ENCODE results near the gene KCNT1.

Gene KCNT1

GRCh38 chr9:135764731-135765130, 62.7 kb downstream of the KCNT1 start:
- H3K9me3 Mint-ChIP-seq: peaks cover 2% of the 10 kb centered on the region

GRCh38 chr9:135765416-135765815, 63.4 kb downstream of the KCNT1 start:
- Mint-ChIP-seq H3K4me1 (ENCODE audit: low read depth) (no peaks in the 10 kb centered on the region), H3K4me3 (no peak overlapping the region), H3K9me3 (peaks cover 2% of the 10 kb centered on the region), H3K36me3 (ENCODE audit: low read depth) (no peaks in the 10 kb centered on the region), H3K27me3 (no peaks in the 10 kb centered on the region), H3K27ac (no peak overlapping the region)
- no peak for DNase-seq

More at GRCh38 chr9:135764731-135765130, 62.7 kb downstream of the KCNT1 start:
- no peak overlapping the region for H3K27ac Mint-ChIP-seq
- no peaks in the 10 kb centered on the region for H3K36me3 Mint-ChIP-seq (ENCODE audit: low read depth)
- H3K27me3 Mint-ChIP-seq: no peaks in the 10 kb centered on the region
- no peak for DNase-seq
- H3K4me3 Mint-ChIP-seq: no peak overlapping the region
- H3K4me1 Mint-ChIP-seq (ENCODE audit: low read depth): no peaks in the 10 kb centered on the region

GRCh38 chr9:135766251-135766650, 64.3 kb downstream of the KCNT1 start:
- no peak for DNase-seq
- Mint-ChIP-seq H3K4me1 (ENCODE audit: low read depth) (no peaks in the 10 kb centered on the region), H3K4me3 (no peak overlapping the region), H3K9me3 (peaks cover 2% of the 10 kb centered on the region), H3K36me3 (ENCODE audit: low read depth) (no peaks in the 10 kb centered on the region), H3K27me3 (no peaks in the 10 kb centered on the region), H3K27ac (no peak overlapping the region)

GRCh38 chr9:135766707-135767106, 64.7 kb downstream of the KCNT1 start:
- no peak overlapping the region for H3K27ac Mint-ChIP-seq
- no peaks in the 10 kb centered on the region for H3K4me1 Mint-ChIP-seq (ENCODE audit: low read depth)
- H3K4me3 Mint-ChIP-seq: no peak overlapping the region
- no peak for DNase-seq
- H3K9me3 Mint-ChIP-seq: peaks cover 2% of the 10 kb centered on the region
- no peaks in the 10 kb centered on the region for H3K36me3 Mint-ChIP-seq (ENCODE audit: low read depth)
- H3K27me3 Mint-ChIP-seq: no peaks in the 10 kb centered on the region

- peaks cover 2% of the 10 kb centered on the region for H3K9me3 Mint-ChIP-seq
These were observed 66.7 kb downstream of the KCNT1 start for GRCh38 chr9:135768516-135769218.

GRCh38 chr9:135769489-135770202, 67.7 kb downstream of the KCNT1 start:
- Mint-ChIP-seq H3K36me3 (ENCODE audit: low read depth) (no peaks in the 10 kb centered on the region), H3K9me3 (peaks cover 2% of the 10 kb centered on the region), H3K27ac (no peak overlapping the region), H3K27me3 (no peaks in the 10 kb centered on the region), H3K4me3 (no peak overlapping the region), H3K4me1 (ENCODE audit: low read depth) (no peaks in the 10 kb centered on the region)
- DNase-seq: no peak

More at GRCh38 chr9:135768516-135769218, 66.7 kb downstream of the KCNT1 start:
- Mint-ChIP-seq H3K36me3 (ENCODE audit: low read depth) (no peaks in the 10 kb centered on the region), H3K27ac (no peak overlapping the region), H3K4me1 (ENCODE audit: low read depth) (no peaks in the 10 kb centered on the region), H3K27me3 (no peaks in the 10 kb centered on the region), H3K4me3 (no peak overlapping the region)
- DNase-seq: no peak

GRCh38 chr9:135770203-135770535, 68.2 kb downstream of the KCNT1 start:
- H3K4me1 Mint-ChIP-seq (ENCODE audit: low read depth): no peaks in the 10 kb centered on the region
- no peaks in the 10 kb centered on the region for H3K27me3 Mint-ChIP-seq
- no peak overlapping the region for H3K27ac Mint-ChIP-seq
- no peaks in the 10 kb centered on the region for H3K36me3 Mint-ChIP-seq (ENCODE audit: low read depth)
- no peak overlapping the region for H3K4me3 Mint-ChIP-seq
- no peak for DNase-seq
- H3K9me3 Mint-ChIP-seq: peaks cover 2% of the 10 kb centered on the region

- H3K27ac Mint-ChIP-seq: no peak overlapping the region
- H3K27me3 Mint-ChIP-seq: no peaks in the 10 kb centered on the region
- H3K4me3 Mint-ChIP-seq: no peak overlapping the region
- DNase-seq: no peak
- H3K9me3 Mint-ChIP-seq: peaks cover 2% of the 10 kb centered on the region
- H3K36me3 Mint-ChIP-seq (ENCODE audit: low read depth): no peaks in the 10 kb centered on the region
- no peaks in the 10 kb centered on the region for H3K4me1 Mint-ChIP-seq (ENCODE audit: low read depth)
These were observed 68.8 kb downstream of the KCNT1 start for GRCh38 chr9:135770771-135771170.

- Mint-ChIP-seq H3K27me3 (no peaks in the 10 kb centered on the region), H3K9me3 (peaks cover 2% of the 10 kb centered on the region), H3K4me1 (ENCODE audit: low read depth) (no peaks in the 10 kb centered on the region), H3K4me3 (no peak overlapping the region), H3K36me3 (ENCODE audit: low read depth) (no peaks in the 10 kb centered on the region), H3K27ac (no peak overlapping the region)
- DNase-seq: no peak
These were observed 69.5 kb downstream of the KCNT1 start for GRCh38 chr9:135771401-135772051.

- Mint-ChIP-seq H3K27me3 (no peaks in the 10 kb centered on the region), H3K36me3 (ENCODE audit: low read depth) (no peaks in the 10 kb centered on the region), H3K4me3 (no peak overlapping the region), H3K4me1 (ENCODE audit: low read depth) (no peaks in the 10 kb centered on the region), H3K9me3 (no peaks in the 10 kb centered on the region), H3K27ac (no peak overlapping the region)
- DNase-seq: no peak
These were observed 70.2 kb downstream of the KCNT1 start for GRCh38 chr9:135772056-135772646.

- no peaks in the 10 kb centered on the region for H3K9me3 Mint-ChIP-seq
- no peak overlapping the region for H3K4me3 Mint-ChIP-seq
- H3K4me1 Mint-ChIP-seq (ENCODE audit: low read depth): no peaks in the 10 kb centered on the region
- DNase-seq: no peak
- H3K36me3 Mint-ChIP-seq (ENCODE audit: low read depth): no peaks in the 10 kb centered on the region
- H3K27me3 Mint-ChIP-seq: no peaks in the 10 kb centered on the region
- no peak overlapping the region for H3K27ac Mint-ChIP-seq
These were observed 70.9 kb downstream of the KCNT1 start for GRCh38 chr9:135772702-135773493.

GRCh38 chr9:135773530-135774238, 71.7 kb downstream of the KCNT1 start:
- no peaks in the 10 kb centered on the region for H3K27me3 Mint-ChIP-seq
- no peaks in the 10 kb centered on the region for H3K9me3 Mint-ChIP-seq
- H3K4me3 Mint-ChIP-seq: no peak overlapping the region
- H3K27ac Mint-ChIP-seq: no peak overlapping the region
- no peaks in the 10 kb centered on the region for H3K4me1 Mint-ChIP-seq (ENCODE audit: low read depth)
- no peak for DNase-seq
- H3K36me3 Mint-ChIP-seq (ENCODE audit: low read depth): no peaks in the 10 kb centered on the region

- Mint-ChIP-seq H3K27me3 (no peaks in the 10 kb centered on the region), H3K27ac (no peak overlapping the region), H3K4me1 (ENCODE audit: low read depth) (no peaks in the 10 kb centered on the region), H3K4me3 (no peak overlapping the region), H3K36me3 (ENCODE audit: low read depth) (no peaks in the 10 kb centered on the region), H3K9me3 (no peaks in the 10 kb centered on the region)
- DNase-seq: no peak
These were observed 72.3 kb downstream of the KCNT1 start for GRCh38 chr9:135774239-135774747.
